C4-2B (cell line): ENCODE results near the gene RALGAPA2.

Experiments
- CTCF ChIP-seq: fragments of 450-650 bp; conservative IDR thresholded peaks from 2 replicates; pipeline ENCODE4 v1.5.1; 2017; ENCODE audit warnings: mild to moderate bottlenecking
- ZFX ChIP-seq: fragments of 450-650 bp; IDR thresholded peaks from 2 replicates; pipeline ENCODE4 v1.6.1; 2017

- no peak for TF ChIP-seq CTCF
- no peak for TF ChIP-seq ZFX
Measured at GRCh38 chr20:20692587-20692986, 19.9 kb downstream of the RALGAPA2 start.
